ENCODE measurements around the gene CDRT4. TPM values are rescaled to one million over a fixed set of nuclear protein-coding genes. Genes with fewer than 3 reads are reported as not detected.

CDRT4 gene
- total RNA-seq, 1 experiment from 2014 or later: 6.2 TPM

DNA sequence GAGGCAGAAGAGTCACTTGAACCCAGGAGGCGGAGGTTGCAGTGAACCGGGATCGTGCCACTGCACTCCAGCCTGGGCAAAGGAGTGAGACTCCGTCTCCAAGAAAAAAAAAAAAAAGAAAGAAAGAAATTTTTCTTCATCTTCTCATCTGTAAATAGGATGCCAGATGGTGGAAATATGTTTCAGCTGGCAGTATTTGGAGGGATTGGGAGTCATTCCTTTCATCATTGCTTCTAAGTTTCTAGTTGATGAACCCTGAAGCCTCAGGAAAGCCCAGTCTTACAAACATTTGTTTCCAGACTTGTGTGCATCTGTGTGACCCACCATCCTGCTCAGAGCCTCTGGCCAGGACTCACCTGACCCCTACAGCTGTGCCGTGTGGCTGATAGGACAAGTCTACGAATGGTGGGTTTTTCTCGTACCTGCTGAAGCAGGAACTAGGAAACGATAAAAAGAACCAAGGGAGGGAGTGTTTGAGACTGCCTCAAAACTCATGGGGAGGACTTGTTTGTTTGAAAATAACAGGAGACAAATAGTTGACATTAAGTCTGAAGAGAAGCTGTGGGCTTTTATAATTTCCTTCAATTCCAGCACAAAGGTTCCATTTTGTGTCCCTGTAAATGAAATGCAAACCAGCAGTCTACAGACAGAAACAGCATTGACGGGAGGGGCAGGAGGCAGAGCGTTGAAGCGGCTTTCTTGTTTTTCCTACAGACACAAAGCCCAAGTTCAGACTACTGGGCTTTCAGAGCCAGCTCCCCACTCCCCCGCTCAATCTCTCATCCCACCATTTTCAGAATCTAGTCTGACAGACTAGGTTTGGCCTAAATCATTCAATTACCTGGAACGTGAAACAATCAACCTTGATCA lies 24.9 kb downstream of the CDRT4 start:
- H3K79me2 ChIP-seq (ENCODE audit: insufficient read depth, low read length): no peaks in the 10 kb centered on the region
- intact Hi-C loops (cut with micrococcal nuclease): no loop called here
- TF ChIP-seq SIN3A (IDR thresholded peaks at IDR 0.05; ENCODE audit: low read depth) (no peak), EZH2 (IDR thresholded peaks at IDR 0.05) (no peak), CBX3 (IDR thresholded peaks at IDR 0.05; ENCODE audit: low read depth) (no peak), ELF1 (IDR thresholded peaks at IDR 0.05; ENCODE audit: borderline replicate concordance, low read depth) (no peak), YY1 (IDR thresholded peaks at IDR 0.05; ENCODE audit: extremely low read depth, insufficient replicate concordance, low read depth, low read length) (no peak), TCF7L2 (IDR thresholded peaks at IDR 0.05; ENCODE audit: borderline replicate concordance, extremely low read depth, insufficient read depth, insufficient read length) (no peak), SRF (IDR thresholded peaks at IDR 0.05; ENCODE audit: low read depth) (no peak), POLR2A (IDR thresholded peaks at IDR 0.05; ENCODE audit: borderline replicate concordance, extremely low read depth, insufficient read depth, insufficient read length) (no peak), SP1 (IDR thresholded peaks at IDR 0.05; ENCODE audit: low read depth) (no peak), ZNF274 (IDR thresholded peaks at IDR 0.05; ENCODE audit: low read depth, low read length) (no peak), FOSL1 (IDR thresholded peaks at IDR 0.05; ENCODE audit: low read depth) (no peak), JUND (IDR thresholded peaks at IDR 0.05) (no peak), CEBPB (IDR thresholded peaks at IDR 0.05; ENCODE audit: low read depth) (no peak), EZH2phosphoT487 (IDR thresholded peaks at IDR 0.05; ENCODE audit: borderline replicate concordance) (no peak), EGR1 (IDR thresholded peaks at IDR 0.05; ENCODE audit: low read depth) (no peak)
- TF ChIP-seq, protein P1, sequence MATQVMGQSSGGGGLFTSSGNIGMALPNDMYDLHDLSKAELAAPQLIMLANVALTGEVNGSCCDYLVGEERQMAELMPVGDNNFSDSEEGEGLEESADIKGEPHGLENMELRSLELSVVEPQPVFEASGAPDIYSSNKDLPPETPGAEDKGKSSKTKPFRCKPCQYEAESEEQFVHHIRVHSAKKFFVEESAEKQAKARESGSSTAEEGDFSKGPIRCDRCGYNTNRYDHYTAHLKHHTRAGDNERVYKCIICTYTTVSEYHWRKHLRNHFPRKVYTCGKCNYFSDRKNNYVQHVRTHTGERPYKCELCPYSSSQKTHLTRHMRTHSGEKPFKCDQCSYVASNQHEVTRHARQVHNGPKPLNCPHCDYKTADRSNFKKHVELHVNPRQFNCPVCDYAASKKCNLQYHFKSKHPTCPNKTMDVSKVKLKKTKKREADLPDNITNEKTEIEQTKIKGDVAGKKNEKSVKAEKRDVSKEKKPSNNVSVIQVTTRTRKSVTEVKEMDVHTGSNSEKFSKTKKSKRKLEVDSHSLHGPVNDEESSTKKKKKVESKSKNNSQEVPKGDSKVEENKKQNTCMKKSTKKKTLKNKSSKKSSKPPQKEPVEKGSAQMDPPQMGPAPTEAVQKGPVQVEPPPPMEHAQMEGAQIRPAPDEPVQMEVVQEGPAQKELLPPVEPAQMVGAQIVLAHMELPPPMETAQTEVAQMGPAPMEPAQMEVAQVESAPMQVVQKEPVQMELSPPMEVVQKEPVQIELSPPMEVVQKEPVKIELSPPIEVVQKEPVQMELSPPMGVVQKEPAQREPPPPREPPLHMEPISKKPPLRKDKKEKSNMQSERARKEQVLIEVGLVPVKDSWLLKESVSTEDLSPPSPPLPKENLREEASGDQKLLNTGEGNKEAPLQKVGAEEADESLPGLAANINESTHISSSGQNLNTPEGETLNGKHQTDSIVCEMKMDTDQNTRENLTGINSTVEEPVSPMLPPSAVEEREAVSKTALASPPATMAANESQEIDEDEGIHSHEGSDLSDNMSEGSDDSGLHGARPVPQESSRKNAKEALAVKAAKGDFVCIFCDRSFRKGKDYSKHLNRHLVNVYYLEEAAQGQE (IDR thresholded peaks at IDR 0.05; ENCODE audit: low read depth): no peak
- TF ChIP-seq, protein P2, sequence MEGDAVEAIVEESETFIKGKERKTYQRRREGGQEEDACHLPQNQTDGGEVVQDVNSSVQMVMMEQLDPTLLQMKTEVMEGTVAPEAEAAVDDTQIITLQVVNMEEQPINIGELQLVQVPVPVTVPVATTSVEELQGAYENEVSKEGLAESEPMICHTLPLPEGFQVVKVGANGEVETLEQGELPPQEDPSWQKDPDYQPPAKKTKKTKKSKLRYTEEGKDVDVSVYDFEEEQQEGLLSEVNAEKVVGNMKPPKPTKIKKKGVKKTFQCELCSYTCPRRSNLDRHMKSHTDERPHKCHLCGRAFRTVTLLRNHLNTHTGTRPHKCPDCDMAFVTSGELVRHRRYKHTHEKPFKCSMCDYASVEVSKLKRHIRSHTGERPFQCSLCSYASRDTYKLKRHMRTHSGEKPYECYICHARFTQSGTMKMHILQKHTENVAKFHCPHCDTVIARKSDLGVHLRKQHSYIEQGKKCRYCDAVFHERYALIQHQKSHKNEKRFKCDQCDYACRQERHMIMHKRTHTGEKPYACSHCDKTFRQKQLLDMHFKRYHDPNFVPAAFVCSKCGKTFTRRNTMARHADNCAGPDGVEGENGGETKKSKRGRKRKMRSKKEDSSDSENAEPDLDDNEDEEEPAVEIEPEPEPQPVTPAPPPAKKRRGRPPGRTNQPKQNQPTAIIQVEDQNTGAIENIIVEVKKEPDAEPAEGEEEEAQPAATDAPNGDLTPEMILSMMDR (IDR thresholded peaks at IDR 0.05 in 2 of 3, conservative IDR thresholded peaks at IDR 0.05 in 1 of 3; ENCODE audit: borderline replicate concordance in 1 of 3, insufficient read depth in 1 of 3, low read depth in 2 of 3, low read length in 2 of 3): no peak
- TF ChIP-seq, protein P3, sequence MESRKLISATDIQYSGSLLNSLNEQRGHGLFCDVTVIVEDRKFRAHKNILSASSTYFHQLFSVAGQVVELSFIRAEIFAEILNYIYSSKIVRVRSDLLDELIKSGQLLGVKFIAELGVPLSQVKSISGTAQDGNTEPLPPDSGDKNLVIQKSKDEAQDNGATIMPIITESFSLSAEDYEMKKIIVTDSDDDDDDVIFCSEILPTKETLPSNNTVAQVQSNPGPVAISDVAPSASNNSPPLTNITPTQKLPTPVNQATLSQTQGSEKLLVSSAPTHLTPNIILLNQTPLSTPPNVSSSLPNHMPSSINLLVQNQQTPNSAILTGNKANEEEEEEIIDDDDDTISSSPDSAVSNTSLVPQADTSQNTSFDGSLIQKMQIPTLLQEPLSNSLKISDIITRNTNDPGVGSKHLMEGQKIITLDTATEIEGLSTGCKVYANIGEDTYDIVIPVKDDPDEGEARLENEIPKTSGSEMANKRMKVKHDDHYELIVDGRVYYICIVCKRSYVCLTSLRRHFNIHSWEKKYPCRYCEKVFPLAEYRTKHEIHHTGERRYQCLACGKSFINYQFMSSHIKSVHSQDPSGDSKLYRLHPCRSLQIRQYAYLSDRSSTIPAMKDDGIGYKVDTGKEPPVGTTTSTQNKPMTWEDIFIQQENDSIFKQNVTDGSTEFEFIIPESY (IDR thresholded peaks at IDR 0.05; ENCODE audit: extremely low read depth, insufficient replicate concordance, low read length): no peak
- TF ChIP-seq, protein P4, sequence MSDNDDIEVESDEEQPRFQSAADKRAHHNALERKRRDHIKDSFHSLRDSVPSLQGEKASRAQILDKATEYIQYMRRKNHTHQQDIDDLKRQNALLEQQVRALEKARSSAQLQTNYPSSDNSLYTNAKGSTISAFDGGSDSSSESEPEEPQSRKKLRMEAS (IDR thresholded peaks at IDR 0.05): no peak

More for the DNA sequence above, 24.9 kb downstream of the CDRT4 start:
- no peaks in the 10 kb centered on the region for H4K20me1 ChIP-seq (ENCODE audit: insufficient read depth)
- ChIA-PET RAD21 (ENCODE audit: low non-redundant PET in 1 of 2, low total read pairs in 2 of 2, uncharacterized antibody in 2 of 2, unreplicated experiment in 2 of 2) (no interaction called here), POLR2A (no interaction called here), CTCF (interaction anchor here (1.1 kb wide), 1 partner anchor 9 kb away, joined by 5 read pairs; no protein-coding TSS in a partner anchor)
- H3K9me2 ChIP-seq (ENCODE audit: insufficient read depth): no peaks in the 10 kb centered on the region
- no peaks in the 10 kb centered on the region for H3K9me3 ChIP-seq (ENCODE audit: control insufficient read depth in 1 of 2, insufficient read depth in 1 of 2, low read depth in 1 of 2, low read length in 2 of 2)
- no peak overlapping the region for H2AFZ ChIP-seq (ENCODE audit: low read depth, low read length, poor library complexity, severe bottlenecking)
- no peaks in the 10 kb centered on the region for H3K4me1 ChIP-seq (ENCODE audit: control insufficient read depth in 1 of 2, insufficient read depth in 2 of 2, low read length in 2 of 2)
- no peak overlapping the region for H3K4me2 ChIP-seq (ENCODE audit: low read length)
- no TSS peak for BruUV-seq (replicated peaks)
- no peak overlapping the region for H3K4me3 ChIP-seq (replicated peaks in 1 of 2; ENCODE audit: low read depth in 1 of 2, low read length in 2 of 2)
- peaks cover 0 to under 1% of the 10 kb centered on the region in 2 experiments; a peak in 1 of 4 replicates for H3K36me3 ChIP-seq (ENCODE audit: control insufficient read depth in 1 of 2, insufficient read depth in 2 of 2, low read length in 2 of 2)
- H3K27me3 ChIP-seq (ENCODE audit: insufficient read depth, low read length): no peaks in the 10 kb centered on the region
- ATAC-seq: no peak
- H3K27ac ChIP-seq (ENCODE audit: low read depth, low read length): no peak overlapping the region
- no peak overlapping the region for H3K9ac ChIP-seq (ENCODE audit: low read length)
- DNase-seq (ENCODE audit: low read depth, low spot score): no peak

Measured in HCT116 (cell line).